Activated CD8-positive, alpha-beta memory T cell treated with anti-CD3 and anti-CD28 coated beads, Interleukin-2, amount 50 U/mL, for 24 hours (primary cell): ENCODE data around the gene ZNF428.
"Not testable (repeated sequence)": the region's sequence is repeated elsewhere in the genome, so short reads cannot be mapped to it uniquely, and the experiment has no call there.

Experiments
- DNase-seq: peaks from one replicate; pipeline ENCODE4 v3.0.0-alpha.2; 2020; ENCODE audit errors: extremely low read depth

Gene ZNF428

GRCh38 chr19:43616954-43617353 is 2.5 kb downstream of the ZNF428 start:
- no peak for DNase-seq

GRCh38 chr19:43616306-43616705 is 3.1 kb downstream of the ZNF428 start:
- DNase-seq = no peak

- DNase-seq = no peak
Observed at GRCh38 chr19:43612374-43612773, 7.1 kb downstream of the ZNF428 start.

- no peak for DNase-seq
Observed at GRCh38 chr19:43611788-43612187, 7.6 kb downstream of the ZNF428 start, which contains the start of gene SRRM5. Gene SRRM5 (plus strand): TSS chr19:43612088. CDS start chr19:43612122, 34 bp downstream.

GRCh38 chr19:43610493-43610892 is 8.9 kb downstream of the ZNF428 start:
- no peak for DNase-seq

GRCh38 chr19:43609872-43610271 is 9.6 kb downstream of the ZNF428 start:
- no peak for DNase-seq

- no peak for DNase-seq
Observed at GRCh38 chr19:43607238-43608205, 11.9 kb downstream of the ZNF428 start.

- no peak for DNase-seq
Observed at GRCh38 chr19:43606569-43607229, 12.7 kb downstream of the ZNF428 start.

- no peak for DNase-seq
Observed at GRCh38 chr19:43605875-43606568, 13.4 kb downstream of the ZNF428 start.

GRCh38 chr19:43600326-43600725 is 19.1 kb downstream of the ZNF428 start:
- DNase-seq = not testable (repeated sequence)

GRCh38 chr19:43599635-43600295 is 19.7 kb downstream of the ZNF428 start:
- no peak for DNase-seq

GRCh38 chr19:43598445-43599240 is 20.8 kb downstream of the ZNF428 start:
- DNase-seq = no peak

GRCh38 chr19:43597876-43598275 is 21.6 kb downstream of the ZNF428 start:
- no peak for DNase-seq

- DNase-seq = no peak
Observed at GRCh38 chr19:43596842-43597461, 22.5 kb downstream of the ZNF428 start.

- DNase-seq = peak; percentile 100
Observed at GRCh38 chr19:43595999-43596841, 23.2 kb downstream of the ZNF428 start, which contains the start of the genes IRGQ and ZNF576. Gene IRGQ (minus strand): TSS chr19:43596134. CDS start chr19:43595338, 796 bp downstream. Gene ZNF576 (plus strand): TSS chr19:43596595. CDS start chr19:43597109, 514 bp downstream.

GRCh38 chr19:43595605-43595998 is 23.8 kb downstream of the ZNF428 start:
- DNase-seq = no peak

- DNase-seq = no peak
Observed at GRCh38 chr19:43594710-43595604, 24.5 kb downstream of the ZNF428 start.

- no peak for DNase-seq
Observed at GRCh38 chr19:43594081-43594697, 25.2 kb downstream of the ZNF428 start.
